ENCODE results near the gene GLI3.

DNA sequence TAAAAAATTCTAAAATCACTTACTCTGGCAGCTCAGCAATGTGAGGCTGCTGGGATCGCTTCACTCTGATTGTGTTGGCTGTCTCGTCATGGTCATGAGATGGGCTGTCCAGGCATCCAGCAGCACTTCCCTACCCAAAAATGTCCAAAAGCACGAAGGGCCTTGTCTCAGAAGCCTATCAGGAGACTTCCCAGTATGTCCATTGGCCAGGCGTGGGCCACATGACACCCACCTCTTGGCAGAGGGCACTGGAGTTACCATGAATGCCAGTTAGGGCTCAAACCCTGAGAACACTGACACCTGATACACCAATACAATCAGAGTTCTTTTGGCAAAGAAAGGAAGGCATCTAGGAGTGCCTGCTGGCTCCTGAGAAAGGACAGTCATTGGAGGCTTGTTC, 27.0 kb upstream of the GLI3 start:
- TF ChIP-seq, protein P1, sequence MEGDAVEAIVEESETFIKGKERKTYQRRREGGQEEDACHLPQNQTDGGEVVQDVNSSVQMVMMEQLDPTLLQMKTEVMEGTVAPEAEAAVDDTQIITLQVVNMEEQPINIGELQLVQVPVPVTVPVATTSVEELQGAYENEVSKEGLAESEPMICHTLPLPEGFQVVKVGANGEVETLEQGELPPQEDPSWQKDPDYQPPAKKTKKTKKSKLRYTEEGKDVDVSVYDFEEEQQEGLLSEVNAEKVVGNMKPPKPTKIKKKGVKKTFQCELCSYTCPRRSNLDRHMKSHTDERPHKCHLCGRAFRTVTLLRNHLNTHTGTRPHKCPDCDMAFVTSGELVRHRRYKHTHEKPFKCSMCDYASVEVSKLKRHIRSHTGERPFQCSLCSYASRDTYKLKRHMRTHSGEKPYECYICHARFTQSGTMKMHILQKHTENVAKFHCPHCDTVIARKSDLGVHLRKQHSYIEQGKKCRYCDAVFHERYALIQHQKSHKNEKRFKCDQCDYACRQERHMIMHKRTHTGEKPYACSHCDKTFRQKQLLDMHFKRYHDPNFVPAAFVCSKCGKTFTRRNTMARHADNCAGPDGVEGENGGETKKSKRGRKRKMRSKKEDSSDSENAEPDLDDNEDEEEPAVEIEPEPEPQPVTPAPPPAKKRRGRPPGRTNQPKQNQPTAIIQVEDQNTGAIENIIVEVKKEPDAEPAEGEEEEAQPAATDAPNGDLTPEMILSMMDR (IDR thresholded peaks at IDR 0.05; ENCODE audit: control extremely low read depth in 1 of 3, insufficient read depth in 1 of 3, low read depth in 1 of 3, low read length in 3 of 3): no peak
- no peak for TF ChIP-seq RAD21 (IDR thresholded peaks at IDR 0.05 in 1 of 2, conservative IDR thresholded peaks at IDR 0.05 in 1 of 2; ENCODE audit: low read depth in 2 of 2, low read length in 2 of 2)
- TF ChIP-seq, protein P2, sequence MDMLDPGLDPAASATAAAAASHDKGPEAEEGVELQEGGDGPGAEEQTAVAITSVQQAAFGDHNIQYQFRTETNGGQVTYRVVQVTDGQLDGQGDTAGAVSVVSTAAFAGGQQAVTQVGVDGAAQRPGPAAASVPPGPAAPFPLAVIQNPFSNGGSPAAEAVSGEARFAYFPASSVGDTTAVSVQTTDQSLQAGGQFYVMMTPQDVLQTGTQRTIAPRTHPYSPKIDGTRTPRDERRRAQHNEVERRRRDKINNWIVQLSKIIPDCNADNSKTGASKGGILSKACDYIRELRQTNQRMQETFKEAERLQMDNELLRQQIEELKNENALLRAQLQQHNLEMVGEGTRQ (IDR thresholded peaks at IDR 0.05; ENCODE audit: low read length): no peak
- no peak for TF ChIP-seq TCF12 (IDR thresholded peaks at IDR 0.05; ENCODE audit: low read depth, low read length)
- TF ChIP-seq RFX5 (IDR thresholded peaks at IDR 0.05; ENCODE audit: borderline replicate concordance, low read depth, low read length): no peak
- no peak for TF ChIP-seq EP300 (IDR thresholded peaks at IDR 0.05; ENCODE audit: borderline replicate concordance in 1 of 2, low read depth in 2 of 2, low read length in 2 of 2)
- TF ChIP-seq POLR2AphosphoS5 (IDR thresholded peaks at IDR 0.05; ENCODE audit: low read depth, low read length): no peak
- no peak for TF ChIP-seq ZNF274 (IDR thresholded peaks at IDR 0.05; ENCODE audit: borderline replicate concordance, extremely low read depth, low read length)
- TF ChIP-seq SIN3A (conservative IDR thresholded peaks at IDR 0.05 in 1 of 2, IDR thresholded peaks at IDR 0.05 in 1 of 2; ENCODE audit: low read depth in 1 of 2, low read length in 2 of 2): no peak
- no peak for TF ChIP-seq EZH2 (IDR thresholded peaks at IDR 0.05; ENCODE audit: low read depth, low read length, severe bottlenecking)
